ENCODE data around the gene RAB6B.
A peak's percentile ranks its signal among the peaks of the same experiment; 100 is the strongest.

RAB6B gene

GRCh38 chr3:133926736-133927539, 31.3 kb upstream of the RAB6B start:
- TF ChIP-seq CTCF (IDR thresholded peaks at IDR 0.05; ENCODE audit: poor library complexity, severe bottlenecking): no peak
- H3K4me3 ChIP-seq (ENCODE audit: severe bottlenecking): peak overlapping the region; percentile 19
- ATAC-seq (ENCODE audit: low read depth): no peak
- no peak for DNase-seq (ENCODE audit: low spot score)
- H3K36me3 ChIP-seq (ENCODE audit: low read depth): no peaks in the 10 kb centered on the region
- no peak overlapping the region for H3K27ac ChIP-seq (ENCODE audit: poor library complexity, severe bottlenecking)
- H3K27me3 ChIP-seq (ENCODE audit: insufficient read depth, poor library complexity, severe bottlenecking): no peaks in the 10 kb centered on the region
- no peaks in the 10 kb centered on the region for H3K4me1 ChIP-seq (ENCODE audit: insufficient read depth, poor library complexity, severe bottlenecking)
- H3K9me3 ChIP-seq (ENCODE audit: severe bottlenecking): no peaks in the 10 kb centered on the region

- no peaks in the 10 kb centered on the region for H3K4me1 ChIP-seq (ENCODE audit: insufficient read depth, poor library complexity, severe bottlenecking)
- ATAC-seq (ENCODE audit: low read depth): no peak
- no peak for DNase-seq (ENCODE audit: low spot score)
- no peaks in the 10 kb centered on the region for H3K27me3 ChIP-seq (ENCODE audit: insufficient read depth, poor library complexity, severe bottlenecking)
- no peak for TF ChIP-seq CTCF (IDR thresholded peaks at IDR 0.05; ENCODE audit: poor library complexity, severe bottlenecking)
- H3K4me3 ChIP-seq (ENCODE audit: severe bottlenecking): no peak overlapping the region
- H3K36me3 ChIP-seq (ENCODE audit: low read depth): no peaks in the 10 kb centered on the region
- H3K9me3 ChIP-seq (ENCODE audit: severe bottlenecking): no peaks in the 10 kb centered on the region
- no peak overlapping the region for H3K27ac ChIP-seq (ENCODE audit: poor library complexity, severe bottlenecking)
Observed at GRCh38 chr3:133925960-133926735, 30.5 kb upstream of the RAB6B start.

- Histone ChIP-seq H3K36me3 (ENCODE audit: low read depth) (no peaks in the 10 kb centered on the region), H3K9me3 (ENCODE audit: severe bottlenecking) (no peaks in the 10 kb centered on the region), H3K27ac (ENCODE audit: poor library complexity, severe bottlenecking) (no peak overlapping the region), H3K27me3 (ENCODE audit: insufficient read depth, poor library complexity, severe bottlenecking) (no peaks in the 10 kb centered on the region), H3K4me3 (ENCODE audit: severe bottlenecking) (no peak overlapping the region), H3K4me1 (ENCODE audit: insufficient read depth, poor library complexity, severe bottlenecking) (no peaks in the 10 kb centered on the region)
- TF ChIP-seq CTCF (IDR thresholded peaks at IDR 0.05; ENCODE audit: poor library complexity, severe bottlenecking): no peak
- ATAC-seq (ENCODE audit: low read depth) (no peak), DNase-seq (ENCODE audit: low spot score) (no peak)
Observed at GRCh38 chr3:133924041-133924440, 28.4 kb upstream of the RAB6B start.

GRCh38 chr3:133921592-133921991, 25.9 kb upstream of the RAB6B start:
- no peaks in the 10 kb centered on the region for H3K9me3 ChIP-seq (ENCODE audit: severe bottlenecking)
- DNase-seq (ENCODE audit: low spot score) (no peak), ATAC-seq (ENCODE audit: low read depth) (no peak)
- H3K36me3 ChIP-seq (ENCODE audit: low read depth): no peaks in the 10 kb centered on the region
- no peak for TF ChIP-seq CTCF (IDR thresholded peaks at IDR 0.05; ENCODE audit: poor library complexity, severe bottlenecking)
- H3K4me1 ChIP-seq (ENCODE audit: insufficient read depth, poor library complexity, severe bottlenecking): no peaks in the 10 kb centered on the region
- H3K27ac ChIP-seq (ENCODE audit: poor library complexity, severe bottlenecking): no peak overlapping the region
- H3K27me3 ChIP-seq (ENCODE audit: insufficient read depth, poor library complexity, severe bottlenecking): no peaks in the 10 kb centered on the region
- no peak overlapping the region for H3K4me3 ChIP-seq (ENCODE audit: severe bottlenecking)
